Type B pancreatic cell (in vitro differentiated cells): ENCODE measurements around the gene SGF29. TPM values are rescaled to one million over a fixed set of nuclear protein-coding genes. Genes with fewer than 3 reads are reported as not detected.
A peak's percentile ranks its signal among the peaks of the same experiment; 100 is the strongest.
"Not testable (repeated sequence)": the region's sequence is repeated elsewhere in the genome, so short reads cannot be mapped to it uniquely, and the experiment has no call there.

Experiments used
- DNase-seq: peaks from one replicate; pipeline ENCODE4 v3.0.0; 2021; ENCODE audit warnings: mixed read lengths; ENCODE audit not compliant: unreplicated experiment; ENCODE audit errors: extremely low spot score
- H3K27ac Mint-ChIP-seq: 2 replicates; pipeline ENCODE4 v1.8.0; 2021; ENCODE audit warnings: mild to moderate bottlenecking, mixed read lengths
- H3K27me3 Mint-ChIP-seq: 2 replicates; pipeline ENCODE4 v1.8.0; 2021; ENCODE audit warnings: mixed read lengths
- H3K36me3 Mint-ChIP-seq: 2 replicates; pipeline ENCODE4 v1.8.0; 2021; ENCODE audit warnings: mixed read lengths
- H3K4me1 Mint-ChIP-seq: one replicate; pipeline ENCODE4 v1.8.0; 2021; ENCODE audit warnings: mixed read lengths; ENCODE audit not compliant: unreplicated experiment
- H3K4me3 Mint-ChIP-seq: 2 replicates; pipeline ENCODE4 v1.8.0; 2021; ENCODE audit warnings: mild to moderate bottlenecking, mixed read lengths
- H3K9me3 Mint-ChIP-seq: 2 replicates; pipeline ENCODE4 v1.8.0; 2021; ENCODE audit warnings: mixed read lengths
- total RNA-seq: library from RNA; stranded (reverse); gene quantifications from 2 replicates; pipeline ENCODE4 v1.2.1, GENCODE V29; 2021; ENCODE audit warnings: low replicate concordance
- TF ChIP-seq, protein P1 (sequence below): fragments of 200-600 bp; sonication (generic); conservative IDR thresholded peaks from 2 replicates; pipeline ENCODE4 v1.5.0; 2021; ENCODE audit warnings: antibody characterized with exemption, mild to moderate bottlenecking

Gene SGF29
- total RNA-seq, 1 donor from 2014 or later: 29.6 TPM

DNA sequence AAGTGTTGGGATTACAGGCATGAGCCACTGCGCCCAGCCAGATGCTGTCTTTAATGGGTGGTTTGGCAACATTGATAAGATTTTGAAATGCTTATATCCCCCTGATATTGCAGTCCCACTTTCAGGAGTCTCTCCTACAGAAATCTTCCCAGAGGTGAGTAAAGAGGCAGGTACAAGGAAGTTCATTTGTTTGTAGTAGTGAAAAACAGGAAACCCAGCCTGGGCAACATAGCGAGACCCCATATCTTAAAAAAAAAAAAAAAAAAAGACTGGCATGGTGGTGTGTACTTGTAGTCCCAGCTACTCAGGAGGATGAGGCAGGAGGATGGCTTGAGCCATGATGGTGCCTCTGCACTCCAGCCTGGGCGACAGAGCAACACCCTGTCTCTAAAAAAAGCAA is 8.7 kb upstream of the SGF29 start:
- H3K9me3 Mint-ChIP-seq: no peaks in the 10 kb centered on the region
- TF ChIP-seq, protein P1, sequence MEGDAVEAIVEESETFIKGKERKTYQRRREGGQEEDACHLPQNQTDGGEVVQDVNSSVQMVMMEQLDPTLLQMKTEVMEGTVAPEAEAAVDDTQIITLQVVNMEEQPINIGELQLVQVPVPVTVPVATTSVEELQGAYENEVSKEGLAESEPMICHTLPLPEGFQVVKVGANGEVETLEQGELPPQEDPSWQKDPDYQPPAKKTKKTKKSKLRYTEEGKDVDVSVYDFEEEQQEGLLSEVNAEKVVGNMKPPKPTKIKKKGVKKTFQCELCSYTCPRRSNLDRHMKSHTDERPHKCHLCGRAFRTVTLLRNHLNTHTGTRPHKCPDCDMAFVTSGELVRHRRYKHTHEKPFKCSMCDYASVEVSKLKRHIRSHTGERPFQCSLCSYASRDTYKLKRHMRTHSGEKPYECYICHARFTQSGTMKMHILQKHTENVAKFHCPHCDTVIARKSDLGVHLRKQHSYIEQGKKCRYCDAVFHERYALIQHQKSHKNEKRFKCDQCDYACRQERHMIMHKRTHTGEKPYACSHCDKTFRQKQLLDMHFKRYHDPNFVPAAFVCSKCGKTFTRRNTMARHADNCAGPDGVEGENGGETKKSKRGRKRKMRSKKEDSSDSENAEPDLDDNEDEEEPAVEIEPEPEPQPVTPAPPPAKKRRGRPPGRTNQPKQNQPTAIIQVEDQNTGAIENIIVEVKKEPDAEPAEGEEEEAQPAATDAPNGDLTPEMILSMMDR: no peak
- H3K4me3 Mint-ChIP-seq: no peak overlapping the region
- H3K36me3 Mint-ChIP-seq: no peaks in the 10 kb centered on the region
- no peak overlapping the region for H3K27ac Mint-ChIP-seq
- DNase-seq: no peak
- H3K27me3 Mint-ChIP-seq: peaks cover 3% of the 10 kb centered on the region
- peaks cover 14% of the 10 kb centered on the region for H3K4me1 Mint-ChIP-seq

DNA sequence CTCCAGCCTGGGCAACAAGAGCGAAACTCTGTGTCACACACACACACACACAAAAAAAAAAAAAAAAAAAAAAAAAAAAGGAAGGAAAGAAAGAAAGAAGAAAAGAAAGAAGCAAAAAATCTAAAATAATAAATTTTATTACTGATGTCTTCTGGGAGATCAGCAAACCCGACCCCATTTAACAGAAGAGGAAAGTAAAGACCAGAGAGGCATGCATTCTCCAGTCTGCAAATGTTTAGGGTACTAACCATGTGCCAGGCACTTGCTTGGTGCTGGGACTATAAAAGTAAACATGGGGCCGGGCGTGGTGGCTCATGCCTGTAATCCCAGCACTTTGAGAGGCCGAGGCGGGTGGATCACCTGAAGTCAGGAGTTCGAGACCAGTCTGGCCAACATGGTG is 7.8 kb upstream of the SGF29 start:
- not testable (repeated sequence) for H3K27me3 Mint-ChIP-seq, H3K36me3 Mint-ChIP-seq, DNase-seq, H3K9me3 Mint-ChIP-seq, H3K4me3 Mint-ChIP-seq, H3K27ac Mint-ChIP-seq
- peaks cover 14% of the 10 kb centered on the region for H3K4me1 Mint-ChIP-seq

- H3K27ac Mint-ChIP-seq: no peak overlapping the region
- H3K27me3 Mint-ChIP-seq: peaks cover 3% of the 10 kb centered on the region
- no peak overlapping the region for H3K4me3 Mint-ChIP-seq
- DNase-seq: no peak
- TF ChIP-seq, protein P1: no peak
- H3K9me3 Mint-ChIP-seq: no peaks in the 10 kb centered on the region
- H3K4me1 Mint-ChIP-seq: peaks cover 14% of the 10 kb centered on the region
- H3K36me3 Mint-ChIP-seq: no peaks in the 10 kb centered on the region
These were observed 7.1 kb upstream of the SGF29 start for GRCh38 chr16:28546626-28547025.

DNA sequence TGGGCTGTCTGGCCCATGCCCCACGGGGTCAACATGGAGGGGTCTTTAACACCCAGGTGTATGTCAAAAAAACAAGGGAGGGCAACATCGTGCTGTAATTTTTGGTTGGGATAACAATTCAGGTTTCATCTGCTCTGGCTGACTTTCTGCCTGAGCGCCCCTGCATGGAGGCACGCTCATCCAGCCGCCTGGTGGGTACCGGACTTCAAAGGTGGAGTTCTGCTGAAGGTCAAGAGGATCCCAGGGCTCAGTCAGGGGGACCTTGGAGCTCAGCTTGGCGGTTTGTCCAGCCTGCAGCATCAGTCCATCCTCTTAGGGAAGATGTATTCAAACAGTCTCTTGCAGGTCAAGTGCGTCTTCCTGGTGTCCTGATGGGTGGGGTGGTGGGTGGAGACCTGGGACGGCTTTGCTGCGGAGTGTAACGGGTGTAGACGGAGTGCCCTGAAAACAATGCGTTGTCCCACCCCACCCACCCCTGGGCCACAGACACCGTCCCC is 5.4 kb upstream of the SGF29 start:
- H3K36me3 Mint-ChIP-seq: no peaks in the 10 kb centered on the region
- no peaks in the 10 kb centered on the region for H3K9me3 Mint-ChIP-seq
- H3K4me3 Mint-ChIP-seq: no peak overlapping the region
- H3K27ac Mint-ChIP-seq: no peak overlapping the region
- DNase-seq: no peak
- H3K27me3 Mint-ChIP-seq: peaks cover 3% of the 10 kb centered on the region
- TF ChIP-seq, protein P1: no peak
- H3K4me1 Mint-ChIP-seq: peaks cover 5% of the 10 kb centered on the region

DNA sequence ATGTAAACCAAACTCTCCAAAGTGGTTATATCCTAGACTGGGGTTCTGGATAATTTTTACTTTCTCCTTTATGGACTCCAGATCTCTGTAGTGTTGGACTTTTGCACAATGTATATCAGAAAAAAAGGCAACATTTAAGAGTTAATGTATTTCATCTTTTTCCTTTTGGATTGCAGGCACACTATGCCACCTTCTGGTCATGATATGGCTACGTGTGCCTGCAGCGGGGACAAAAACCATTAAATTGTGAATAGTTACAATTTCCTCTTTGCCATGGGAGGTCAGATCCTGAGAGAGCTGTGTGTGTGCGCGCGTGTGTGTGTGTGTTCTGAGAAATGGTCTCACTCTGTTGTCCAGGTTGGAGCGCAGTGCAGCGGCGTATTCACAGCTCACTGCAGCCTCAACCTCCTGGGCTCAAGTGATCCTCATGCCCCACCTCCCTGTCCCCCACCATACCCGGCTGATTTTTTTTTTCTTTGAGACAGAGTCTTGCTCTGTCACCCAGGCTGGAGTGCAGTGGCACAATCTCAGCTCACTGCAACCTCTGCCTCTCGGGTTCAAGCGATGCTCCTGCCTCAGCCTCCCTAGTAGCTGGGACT is 4.3 kb upstream of the SGF29 start:
- Mint-ChIP-seq H3K4me1 (peaks cover 5% of the 10 kb centered on the region), H3K27me3 (peaks cover 3% of the 10 kb centered on the region), H3K36me3 (no peaks in the 10 kb centered on the region), H3K9me3 (no peaks in the 10 kb centered on the region), H3K27ac (peak overlapping the region; percentile 54), H3K4me3 (peak overlapping the region; percentile 27)
- TF ChIP-seq, protein P1: peak; percentile 57
- no peak for DNase-seq

- peaks cover 6% of the 10 kb centered on the region for H3K4me1 Mint-ChIP-seq
- no peaks in the 10 kb centered on the region for H3K9me3 Mint-ChIP-seq
- H3K27me3 Mint-ChIP-seq: no peaks in the 10 kb centered on the region
- DNase-seq: no peak
- peak overlapping the region; percentile 91 for H3K27ac Mint-ChIP-seq
- peaks cover 13% of the 10 kb centered on the region for H3K36me3 Mint-ChIP-seq
- TF ChIP-seq, protein P1: no peak
- peak overlapping the region; percentile 95 for H3K4me3 Mint-ChIP-seq
These were observed 1.1 kb downstream of the SGF29 start for GRCh38 chr16:28554634-28555423.
